Measurements from ENCODE around the gene PCSK9. TPM values are rescaled to one million over a fixed set of nuclear protein-coding genes. Genes with fewer than 3 reads are reported as not detected.

The PCSK9 gene
- total and polyA plus RNA-seq, 12 donors: under 0.01 to 0.07 (median 0.05) TPM; not detected in 9

DNA sequence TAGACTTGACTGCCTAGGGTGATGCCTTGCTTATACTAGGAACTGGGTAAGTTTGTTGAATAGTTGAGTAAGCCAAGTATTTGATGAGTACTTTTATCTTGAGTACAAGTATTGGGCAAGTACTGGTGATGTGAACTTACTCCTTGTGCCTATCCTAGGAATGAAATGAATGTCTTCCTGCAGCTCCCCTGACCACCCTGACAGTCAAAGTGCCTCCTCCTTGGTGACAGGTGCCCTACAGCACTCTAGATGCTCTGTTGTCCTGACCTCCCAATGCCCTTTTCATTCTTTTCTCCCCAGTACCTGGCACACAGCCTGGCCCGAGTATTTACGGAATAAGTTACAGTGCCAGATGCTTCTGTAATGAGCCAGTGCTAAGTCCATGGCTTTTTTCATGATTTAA, 25.5 kb downstream of the PCSK9 start:
- peak; percentile 51 to 69 for DNase-seq
- intact Hi-C loops (cut with DNase I): no loop called here
- no peaks in the 10 kb centered on the region for H3K9me3 ChIP-seq
- H3K27me3 ChIP-seq: no peaks in the 10 kb centered on the region
- peak; percentile 40 to 79 (median 66) for ATAC-seq
- H3K4me1 ChIP-seq: peaks cover 4 to 46% (median 35%) of the 10 kb centered on the region in 9 donors
- no peak overlapping the region for H3K4me3 ChIP-seq
- TF ChIP-seq, protein P1, sequence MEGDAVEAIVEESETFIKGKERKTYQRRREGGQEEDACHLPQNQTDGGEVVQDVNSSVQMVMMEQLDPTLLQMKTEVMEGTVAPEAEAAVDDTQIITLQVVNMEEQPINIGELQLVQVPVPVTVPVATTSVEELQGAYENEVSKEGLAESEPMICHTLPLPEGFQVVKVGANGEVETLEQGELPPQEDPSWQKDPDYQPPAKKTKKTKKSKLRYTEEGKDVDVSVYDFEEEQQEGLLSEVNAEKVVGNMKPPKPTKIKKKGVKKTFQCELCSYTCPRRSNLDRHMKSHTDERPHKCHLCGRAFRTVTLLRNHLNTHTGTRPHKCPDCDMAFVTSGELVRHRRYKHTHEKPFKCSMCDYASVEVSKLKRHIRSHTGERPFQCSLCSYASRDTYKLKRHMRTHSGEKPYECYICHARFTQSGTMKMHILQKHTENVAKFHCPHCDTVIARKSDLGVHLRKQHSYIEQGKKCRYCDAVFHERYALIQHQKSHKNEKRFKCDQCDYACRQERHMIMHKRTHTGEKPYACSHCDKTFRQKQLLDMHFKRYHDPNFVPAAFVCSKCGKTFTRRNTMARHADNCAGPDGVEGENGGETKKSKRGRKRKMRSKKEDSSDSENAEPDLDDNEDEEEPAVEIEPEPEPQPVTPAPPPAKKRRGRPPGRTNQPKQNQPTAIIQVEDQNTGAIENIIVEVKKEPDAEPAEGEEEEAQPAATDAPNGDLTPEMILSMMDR (IDR thresholded peaks at IDR 0.05): no peak
- H3K36me3 ChIP-seq: peaks cover 0 to 41% (median 10%) of the 10 kb centered on the region in 9 donors
- H3K27ac ChIP-seq: peak overlapping the region in 9 of 10 donors; percentile 9 to 83 (median 72)
- WGBS, 2 donors: 20 to 30% methylated on average over 2 of the region's 2 CpGs

DNA sequence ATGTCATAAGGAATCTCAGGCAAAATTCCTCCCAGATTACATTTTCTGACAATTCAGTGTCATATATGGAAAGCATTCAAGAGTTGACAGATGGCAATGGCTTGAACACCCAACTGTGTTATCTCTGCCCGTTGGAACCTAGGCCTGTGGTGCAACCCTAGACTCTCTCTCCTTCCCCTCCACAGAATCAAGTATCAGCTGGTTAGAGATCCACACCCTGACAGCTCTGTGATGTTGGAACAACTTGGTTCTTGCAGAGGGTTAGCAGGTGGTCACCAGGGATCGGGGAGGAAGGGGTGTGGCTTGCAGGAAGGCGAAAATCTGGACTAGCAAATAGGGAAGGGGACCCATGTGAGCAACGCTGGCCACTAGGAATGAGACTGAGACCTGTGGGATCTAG, 26.3 kb downstream of the PCSK9 start:
- TF ChIP-seq, protein P1 (IDR thresholded peaks at IDR 0.05): no peak
- ATAC-seq: no peak

DNA sequence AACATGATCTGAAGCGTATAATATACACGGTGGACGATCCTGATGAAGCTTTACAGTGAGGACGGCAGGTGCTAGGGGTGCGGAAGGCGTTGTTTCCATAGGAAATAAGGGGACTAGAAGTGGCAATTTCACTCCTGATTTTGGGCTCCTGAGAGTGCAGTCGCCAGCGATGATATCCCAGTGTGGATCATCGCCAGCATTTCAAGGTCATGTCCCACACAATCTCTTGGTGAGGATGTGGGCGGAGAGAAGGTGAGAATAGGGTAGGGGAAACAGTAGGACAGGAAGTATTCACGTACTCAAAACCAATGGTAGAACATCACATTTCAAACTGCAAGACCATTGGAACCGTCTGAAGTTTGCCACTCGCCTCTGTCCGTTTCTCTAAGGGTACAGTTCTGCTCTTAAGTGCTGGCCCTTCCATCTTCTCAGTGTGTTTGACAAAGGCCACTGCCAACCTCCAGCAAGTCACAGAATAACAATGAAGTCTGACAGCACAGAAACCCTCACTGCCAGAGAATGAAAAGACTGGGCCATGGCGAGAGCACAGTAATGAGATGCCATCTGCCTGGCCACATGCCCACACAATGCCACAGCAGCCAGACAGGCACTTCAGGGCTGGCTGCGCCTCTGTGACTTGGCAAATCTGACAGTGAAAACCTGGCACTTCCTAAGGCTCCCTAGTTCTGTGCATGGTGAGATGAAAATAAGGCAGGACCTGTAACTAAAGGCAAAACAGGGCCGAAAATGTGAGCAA, 27.9 kb downstream of the PCSK9 start:
- ATAC-seq (peak; percentile 56 to 82 (median 70)), DNase-seq (peak; percentile 74 to 76)
- Histone ChIP-seq H3K4me1 (peaks cover 7 to 62% (median 41%) of the 10 kb centered on the region in 9 donors), H3K27ac (peak overlapping the region in 9 of 10 donors; percentile 42 to 83 (median 72)), H3K9me3 (no peaks in the 10 kb centered on the region), H3K36me3 (peaks cover 0 to 64% (median 26%) of the 10 kb centered on the region in 9 donors), H3K4me3 (no peak overlapping the region), H3K27me3 (no peaks in the 10 kb centered on the region)
- TF ChIP-seq, protein P1 (IDR thresholded peaks at IDR 0.05): no peak
- 52 to 65% methylated on average over 17 of the region's 17 CpGs for WGBS, 2 donors
- intact Hi-C loops (cut with DNase I): no loop called here

More for the DNA sequence above, 26.3 kb downstream of the PCSK9 start:
- intact Hi-C loops (cut with DNase I): no loop called here
- no peaks in the 10 kb centered on the region for H3K27me3 ChIP-seq
- H3K27ac ChIP-seq: peak overlapping the region in 7 of 10 donors; percentile 41 to 83 (median 75)
- no peaks in the 10 kb centered on the region for H3K9me3 ChIP-seq
- peaks cover 0 to 49% (median 10%) of the 10 kb centered on the region in 9 donors for H3K36me3 ChIP-seq
- no peak for DNase-seq
- no peak overlapping the region for H3K4me3 ChIP-seq
- H3K4me1 ChIP-seq: peaks cover 4 to 54% (median 39%) of the 10 kb centered on the region in 9 donors
- WGBS, 2 donors: 77 to 80% methylated on average over 4 of the region's 4 CpGs

DNA sequence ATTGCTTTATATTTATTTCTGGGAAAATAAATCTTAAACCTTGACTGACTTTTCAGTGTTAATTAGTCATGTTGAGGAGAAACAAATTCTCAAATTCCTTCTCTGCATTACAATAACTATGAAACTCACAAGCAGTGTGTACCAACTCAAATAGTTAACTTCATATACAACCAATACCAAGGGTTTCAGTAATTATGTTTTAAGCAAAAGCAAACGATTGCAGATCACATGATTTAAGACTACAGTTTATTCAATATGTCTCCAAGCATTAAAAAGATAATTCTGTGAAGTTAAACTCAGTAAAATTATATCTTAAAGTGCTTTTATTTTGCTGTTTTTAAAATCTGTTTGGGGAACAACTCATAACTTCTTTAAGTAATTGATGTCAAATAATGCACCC, 28.6 kb downstream of the PCSK9 start:
- no peak for ATAC-seq
- peaks cover 0 to 71% (median 32%) of the 10 kb centered on the region in 9 donors for H3K36me3 ChIP-seq
- no peaks in the 10 kb centered on the region for H3K27me3 ChIP-seq
- H3K9me3 ChIP-seq: no peaks in the 10 kb centered on the region
- TF ChIP-seq, protein P1 (IDR thresholded peaks at IDR 0.05): no peak
- H3K4me3 ChIP-seq: no peak overlapping the region
- H3K4me1 ChIP-seq: peaks cover 7 to 62% (median 41%) of the 10 kb centered on the region in 9 donors
- intact Hi-C loops (cut with DNase I): no loop called here
- WGBS, 2 donors: 57 to 62% methylated on average over 1 of the region's 1 CpG
- no peak for DNase-seq
- peak overlapping the region in 8 of 10 donors; percentile 42 to 83 (median 74) for H3K27ac ChIP-seq

Data from heart right ventricle (tissue), 16 donors.